ENCODE results near the gene C2. TPM values are rescaled to one million over a fixed set of nuclear protein-coding genes. Genes with fewer than 3 reads are reported as not detected.
A peak's percentile ranks its signal among the peaks of the same experiment; 100 is the strongest.

C2 gene
- total RNA-seq, 1 experiment from 2014 or later, result 0.66 TPM

DNA sequence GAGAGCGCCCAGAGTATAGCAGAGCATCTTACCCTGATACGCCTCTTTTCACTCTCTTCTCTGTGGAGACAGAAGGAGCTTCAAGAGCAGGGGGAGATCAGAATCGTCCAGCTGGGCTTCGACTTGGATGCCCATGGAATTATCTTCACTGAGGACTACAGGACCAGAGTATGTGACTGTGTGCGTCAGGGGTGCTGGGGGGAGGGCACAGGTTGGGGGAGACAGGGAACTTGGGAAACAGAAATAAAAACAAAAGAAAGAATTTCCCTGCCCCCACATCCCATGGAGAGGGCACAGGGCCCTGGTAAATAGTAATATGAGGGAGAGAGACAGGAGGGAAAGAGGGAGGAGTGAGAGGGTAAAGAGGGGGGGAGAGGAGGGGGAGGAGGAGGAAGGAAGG is 51.3 kb downstream of the C2 start:
- Histone ChIP-seq H4K8ac (replicated peaks; ENCODE audit: insufficient read length, low read depth, low read length) (no peak overlapping the region), H3K79me2 (ENCODE audit: insufficient read depth, low read length) (no peaks in the 10 kb centered on the region), H2BK120ac (ENCODE audit: low read depth, low read length, poor library complexity, severe bottlenecking) (no peak overlapping the region), H2BK20ac (ENCODE audit: low read depth, low read length, poor library complexity, severe bottlenecking) (no peak overlapping the region), H2BK15ac (ENCODE audit: low read depth, low read length) (no peak overlapping the region), H3K9ac (ENCODE audit: extremely low read depth, insufficient read length, low read length) (no peak overlapping the region), H3K14ac (ENCODE audit: insufficient read depth, low read length) (no peak overlapping the region), H3K56ac (ENCODE audit: insufficient read length, low read depth, low read length) (no peak overlapping the region), H2AFZ (ENCODE audit: low read length) (no peak overlapping the region), H3K18ac (ENCODE audit: insufficient read length, low read depth, low read length) (no peak overlapping the region), H4K91ac (ENCODE audit: insufficient read length, low read depth, low read length) (no peak overlapping the region), H4K20me1 (ENCODE audit: control insufficient read depth, insufficient read depth, insufficient read length) (no peaks in the 10 kb centered on the region), H2BK5ac (ENCODE audit: insufficient read length, low read length) (no peak overlapping the region), H3K9me3 (ENCODE audit: control insufficient read depth, low read depth, low read length) (no peaks in the 10 kb centered on the region), H3K4me2 (ENCODE audit: insufficient read depth, insufficient read length, low read length) (no peak overlapping the region), H3K79me1 (ENCODE audit: insufficient read depth, low read depth, low read length, poor library complexity, severe bottlenecking) (no peaks in the 10 kb centered on the region), H3K27me3 (ENCODE audit: insufficient read depth, low read length) (no peaks in the 10 kb centered on the region), H2BK12ac (ENCODE audit: insufficient read length, low read depth, low read length) (no peak overlapping the region), H3K4ac (ENCODE audit: low read depth, low read length) (no peak overlapping the region), H3K23me2 (ENCODE audit: insufficient read length, low read depth, low read length, poor library complexity, severe bottlenecking) (no peaks in the 10 kb centered on the region), H3K27ac (ENCODE audit: insufficient read length, low read depth, low read length) (no peak overlapping the region), H3K4me1 (ENCODE audit: insufficient read depth, low read length) (no peaks in the 10 kb centered on the region), H4K5ac (ENCODE audit: insufficient read length, low read depth, low read length) (no peak overlapping the region), H2AK5ac (ENCODE audit: insufficient read length, low read length) (no peak overlapping the region), H3K23ac (ENCODE audit: insufficient read length, low read depth, low read length) (no peak overlapping the region), H3T11ph (ENCODE audit: low read length) (no peak overlapping the region)
- Mint-ChIP-seq H3K4me3 (no peak overlapping the region), H3K9me3 (peaks cover 6 to 13% of the 10 kb centered on the region in 2 experiments), H3K27me3 (ENCODE audit: low read depth) (no peaks in the 10 kb centered on the region), H3K4me1 (peaks cover 0 to 4% of the 10 kb centered on the region in 2 experiments; a peak in 2 of 4 replicates), H3K36me3 (ENCODE audit: insufficient read depth in 1 of 3, low read depth in 3 of 3) (peaks cover 13 to 31% (median 27%) of the 10 kb centered on the region in 3 experiments), H3K27ac (peak overlapping the region in 2 of 3 experiments; percentile 54 to 70; a peak in 2 of 7 replicates)
- no CpG with 5 or more reads among the region's 5 CpGs for WGBS (ENCODE audit: extremely low coverage, insufficient read length, low lambda C conversion rate)
- DNase-seq, result peak; percentile 10
- TF ChIP-seq, protein P1, sequence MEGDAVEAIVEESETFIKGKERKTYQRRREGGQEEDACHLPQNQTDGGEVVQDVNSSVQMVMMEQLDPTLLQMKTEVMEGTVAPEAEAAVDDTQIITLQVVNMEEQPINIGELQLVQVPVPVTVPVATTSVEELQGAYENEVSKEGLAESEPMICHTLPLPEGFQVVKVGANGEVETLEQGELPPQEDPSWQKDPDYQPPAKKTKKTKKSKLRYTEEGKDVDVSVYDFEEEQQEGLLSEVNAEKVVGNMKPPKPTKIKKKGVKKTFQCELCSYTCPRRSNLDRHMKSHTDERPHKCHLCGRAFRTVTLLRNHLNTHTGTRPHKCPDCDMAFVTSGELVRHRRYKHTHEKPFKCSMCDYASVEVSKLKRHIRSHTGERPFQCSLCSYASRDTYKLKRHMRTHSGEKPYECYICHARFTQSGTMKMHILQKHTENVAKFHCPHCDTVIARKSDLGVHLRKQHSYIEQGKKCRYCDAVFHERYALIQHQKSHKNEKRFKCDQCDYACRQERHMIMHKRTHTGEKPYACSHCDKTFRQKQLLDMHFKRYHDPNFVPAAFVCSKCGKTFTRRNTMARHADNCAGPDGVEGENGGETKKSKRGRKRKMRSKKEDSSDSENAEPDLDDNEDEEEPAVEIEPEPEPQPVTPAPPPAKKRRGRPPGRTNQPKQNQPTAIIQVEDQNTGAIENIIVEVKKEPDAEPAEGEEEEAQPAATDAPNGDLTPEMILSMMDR (conservative IDR thresholded peaks at IDR 0.05), result no peak

Measured in H9 (cell line).